Thymus (tissue), 11 donors: Measurements from ENCODE around the gene CAPN13. TPM values are rescaled to one million over a fixed set of nuclear protein-coding genes. Genes with fewer than 3 reads are reported as not detected.

Source experiments
- DNase-seq, 9 donors: peaks; one replicate each; pipeline ENCODE4 v3.0.0-alpha.2; 2013; ENCODE audit warnings: low spot score in 9 of 9, low read depth in 6 of 9, missing footprints in 1 of 9
- H3K27ac ChIP-seq, 2 donors: one replicate each; pipeline ENCODE4 v1.5.1; 2013; ENCODE audit warnings: control low read depth in 1 of 2, low read depth in 1 of 2, low read length in 1 of 2, mild to moderate bottlenecking in 1 of 2, moderate library complexity in 1 of 2
- H3K27me3 ChIP-seq, 2 donors: one replicate each; pipeline ENCODE4 v1.5.1; 2013; ENCODE audit warnings: low read length in 1 of 2; ENCODE audit not compliant: control insufficient read depth in 2 of 2, insufficient read depth in 1 of 2
- H3K36me3 ChIP-seq, 2 donors: one replicate each; pipeline ENCODE4 v1.5.1; 2013; ENCODE audit warnings: low read length in 1 of 2, mild to moderate bottlenecking in 1 of 2, moderate library complexity in 1 of 2; ENCODE audit not compliant: control insufficient read depth in 2 of 2, insufficient read depth in 2 of 2
- H3K4me1 ChIP-seq, 2 donors: one replicate each; pipeline ENCODE4 v1.5.1; 2013; ENCODE audit warnings: low read length in 2 of 2; ENCODE audit not compliant: control insufficient read depth in 2 of 2, insufficient read depth in 2 of 2
- H3K4me3 ChIP-seq, 2 donors: one replicate each; pipeline ENCODE4 v1.5.1; 2013; ENCODE audit warnings: low read length in 2 of 2, control low read depth in 1 of 2, mild to moderate bottlenecking in 1 of 2
- H3K9me3 ChIP-seq, 2 donors: one replicate each; pipeline ENCODE4 v1.5.1; 2013; ENCODE audit warnings: low read length in 1 of 2, mild to moderate bottlenecking in 1 of 2; ENCODE audit not compliant: control insufficient read depth in 2 of 2, insufficient read depth in 1 of 2
- WGBS: extraction: QIAGEN DNeasy Blood & Tissue Kit; methylation state at CpG from one replicate; pipeline ENCODE4 v1.1.7; 2013; 5-methylcytosine and 5-hydroxymethylcytosine counted together
- polyA plus RNA-seq: library from polyadenylated mRNA; stranded (reverse); fragments of 200-250 nt; gene quantifications from one replicate; pipeline ENCODE4 v1.2.3, GENCODE V29; 2013
- total RNA-seq: library from RNA; stranded (reverse); fragments of 120-200 nt; gene quantifications from one replicate; pipeline ENCODE4 v1.2.4, GENCODE V29; 2013
- donor health status: healthy.

Gene CAPN13
- total and polyA plus RNA-seq, 2 donors: 0.05 to 0.25 TPM

- Histone ChIP-seq H3K27me3 (no peaks in the 10 kb centered on the region), H3K36me3 (no peaks in the 10 kb centered on the region), H3K4me3 (no peak overlapping the region), H3K9me3 (no peaks in the 10 kb centered on the region), H3K27ac (no peak overlapping the region), H3K4me1 (no peaks in the 10 kb centered on the region)
- WGBS: 89% methylated on average over 7 of the region's 7 CpGs
- no peak for DNase-seq
These were observed 65.7 kb downstream of the CAPN13 start for GRCh38 chr2:30741576-30741975.

GRCh38 chr2:30738141-30738911 is 68.9 kb downstream of the CAPN13 start:
- 86% methylated on average over 7 of the region's 7 CpGs for WGBS
- DNase-seq: no peak
- Histone ChIP-seq H3K27me3 (no peaks in the 10 kb centered on the region), H3K36me3 (no peaks in the 10 kb centered on the region), H3K4me1 (no peaks in the 10 kb centered on the region), H3K4me3 (no peak overlapping the region), H3K9me3 (peaks cover 0 to 4% of the 10 kb centered on the region in 2 donors), H3K27ac (no peak overlapping the region)

GRCh38 chr2:30737326-30737610 is 70.0 kb downstream of the CAPN13 start:
- Histone ChIP-seq H3K27me3 (no peaks in the 10 kb centered on the region), H3K4me1 (no peaks in the 10 kb centered on the region), H3K36me3 (no peaks in the 10 kb centered on the region), H3K9me3 (peaks cover 0 to 4% of the 10 kb centered on the region in 2 donors), H3K4me3 (no peak overlapping the region), H3K27ac (no peak overlapping the region)
- no peak for DNase-seq
- WGBS: 93% methylated on average over 8 of the region's 8 CpGs

GRCh38 chr2:30736461-30737325 is 70.6 kb downstream of the CAPN13 start:
- no peaks in the 10 kb centered on the region for H3K27me3 ChIP-seq
- no peak overlapping the region for H3K4me3 ChIP-seq
- 93% methylated on average over 18 of the region's 18 CpGs for WGBS
- H3K9me3 ChIP-seq: peaks cover 0 to 4% of the 10 kb centered on the region in 2 donors
- H3K27ac ChIP-seq: no peak overlapping the region
- H3K4me1 ChIP-seq: no peaks in the 10 kb centered on the region
- DNase-seq: no peak
- H3K36me3 ChIP-seq: no peaks in the 10 kb centered on the region

GRCh38 chr2:30733876-30734520 is 73.2 kb downstream of the CAPN13 start:
- Histone ChIP-seq H3K36me3 (no peaks in the 10 kb centered on the region), H3K27me3 (no peaks in the 10 kb centered on the region), H3K27ac (no peak overlapping the region), H3K4me3 (no peak overlapping the region), H3K4me1 (no peaks in the 10 kb centered on the region), H3K9me3 (peaks cover 0 to 4% of the 10 kb centered on the region in 2 donors)
- DNase-seq: no peak
- 94% methylated on average over 15 of the region's 15 CpGs for WGBS

GRCh38 chr2:30732876-30733275 is 74.4 kb downstream of the CAPN13 start:
- DNase-seq: no peak
- no peaks in the 10 kb centered on the region for H3K36me3 ChIP-seq

GRCh38 chr2:30732376-30732775 is 74.9 kb downstream of the CAPN13 start:
- Histone ChIP-seq H3K4me1 (no peaks in the 10 kb centered on the region), H3K27me3 (no peaks in the 10 kb centered on the region), H3K4me3 (no peak overlapping the region), H3K9me3 (peaks cover 0 to 4% of the 10 kb centered on the region in 2 donors), H3K36me3 (no peaks in the 10 kb centered on the region), H3K27ac (no peak overlapping the region)
- no peak for DNase-seq
- 67% methylated on average over 10 of the region's 10 CpGs for WGBS

More at GRCh38 chr2:30732876-30733275, 74.4 kb downstream of the CAPN13 start:
- WGBS: 94% methylated on average over 4 of the region's 4 CpGs
- Histone ChIP-seq H3K27ac (no peak overlapping the region), H3K9me3 (peaks cover 0 to 4% of the 10 kb centered on the region in 2 donors), H3K27me3 (no peaks in the 10 kb centered on the region), H3K4me1 (no peaks in the 10 kb centered on the region), H3K4me3 (no peak overlapping the region)

GRCh38 chr2:30731706-30732105 is 75.5 kb downstream of the CAPN13 start:
- Histone ChIP-seq H3K9me3 (peaks cover 0 to 4% of the 10 kb centered on the region in 2 donors), H3K4me3 (no peak overlapping the region), H3K4me1 (no peaks in the 10 kb centered on the region), H3K27me3 (no peaks in the 10 kb centered on the region), H3K36me3 (no peaks in the 10 kb centered on the region), H3K27ac (no peak overlapping the region)
- WGBS: 79% methylated on average over 6 of the region's 6 CpGs
- no peak for DNase-seq
